ENCODE measurements around the gene UBASH3A. TPM values are rescaled to one million over a fixed set of nuclear protein-coding genes. Genes with fewer than 3 reads are reported as not detected.
A peak's percentile ranks its signal among the peaks of the same experiment; 100 is the strongest.

Gene UBASH3A
- total RNA-seq, 2 experiments from 2014 or later: 38.9 to 41.1 TPM

DNA sequence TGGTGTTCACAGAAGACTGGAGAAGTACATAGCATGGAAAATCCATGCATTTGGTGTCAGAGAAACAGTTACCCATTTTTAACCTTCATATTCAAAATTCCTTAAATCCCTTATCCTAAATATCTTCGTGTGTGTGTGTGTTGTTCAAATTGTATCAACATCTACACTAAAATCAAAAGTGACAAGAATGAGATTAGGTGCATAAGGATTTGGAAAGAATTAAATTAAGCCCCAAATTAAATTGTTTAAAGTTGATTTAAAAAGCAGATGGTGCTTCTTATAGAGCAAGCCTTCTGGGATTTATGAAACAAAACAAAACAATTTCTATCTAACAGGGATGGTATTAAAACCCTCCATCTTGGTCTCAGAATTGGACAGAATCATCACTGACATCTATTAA, 87.6 kb downstream of the UBASH3A start:
- Mint-ChIP-seq H3K27ac (no peak overlapping the region), H3K4me3 (no peak overlapping the region), H3K9me3 (no peaks in the 10 kb centered on the region), H3K27me3 (no peaks in the 10 kb centered on the region), H3K36me3 (no peaks in the 10 kb centered on the region), H3K4me1 (peaks cover 7% of the 10 kb centered on the region)
- no peak for DNase-seq

DNA sequence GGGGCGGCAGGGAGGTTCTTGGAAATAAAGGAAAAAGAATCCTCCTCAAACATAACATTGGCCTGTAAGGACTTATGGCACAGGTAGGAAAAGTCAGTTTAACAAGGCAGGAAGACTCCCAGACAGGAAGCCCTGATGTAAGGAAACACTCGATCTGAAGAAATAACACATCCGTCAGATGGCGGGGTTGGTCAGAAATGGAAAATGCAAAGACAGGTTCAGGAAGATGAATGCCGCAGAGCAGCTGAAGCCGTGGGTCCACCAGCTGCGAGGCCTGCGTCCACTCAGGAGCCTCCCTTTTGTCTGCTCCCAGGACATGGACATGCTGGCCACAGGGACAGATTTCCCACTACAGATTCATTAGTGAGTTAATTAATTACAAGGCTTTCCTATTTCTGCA, 88.5 kb downstream of the UBASH3A start:
- H3K36me3 Mint-ChIP-seq: no peaks in the 10 kb centered on the region
- no peak overlapping the region for H3K27ac Mint-ChIP-seq
- H3K27me3 Mint-ChIP-seq: no peaks in the 10 kb centered on the region
- peaks cover 13% of the 10 kb centered on the region for H3K4me1 Mint-ChIP-seq
- DNase-seq: no peak
- no peak overlapping the region for H3K4me3 Mint-ChIP-seq
- no peaks in the 10 kb centered on the region for H3K9me3 Mint-ChIP-seq

DNA sequence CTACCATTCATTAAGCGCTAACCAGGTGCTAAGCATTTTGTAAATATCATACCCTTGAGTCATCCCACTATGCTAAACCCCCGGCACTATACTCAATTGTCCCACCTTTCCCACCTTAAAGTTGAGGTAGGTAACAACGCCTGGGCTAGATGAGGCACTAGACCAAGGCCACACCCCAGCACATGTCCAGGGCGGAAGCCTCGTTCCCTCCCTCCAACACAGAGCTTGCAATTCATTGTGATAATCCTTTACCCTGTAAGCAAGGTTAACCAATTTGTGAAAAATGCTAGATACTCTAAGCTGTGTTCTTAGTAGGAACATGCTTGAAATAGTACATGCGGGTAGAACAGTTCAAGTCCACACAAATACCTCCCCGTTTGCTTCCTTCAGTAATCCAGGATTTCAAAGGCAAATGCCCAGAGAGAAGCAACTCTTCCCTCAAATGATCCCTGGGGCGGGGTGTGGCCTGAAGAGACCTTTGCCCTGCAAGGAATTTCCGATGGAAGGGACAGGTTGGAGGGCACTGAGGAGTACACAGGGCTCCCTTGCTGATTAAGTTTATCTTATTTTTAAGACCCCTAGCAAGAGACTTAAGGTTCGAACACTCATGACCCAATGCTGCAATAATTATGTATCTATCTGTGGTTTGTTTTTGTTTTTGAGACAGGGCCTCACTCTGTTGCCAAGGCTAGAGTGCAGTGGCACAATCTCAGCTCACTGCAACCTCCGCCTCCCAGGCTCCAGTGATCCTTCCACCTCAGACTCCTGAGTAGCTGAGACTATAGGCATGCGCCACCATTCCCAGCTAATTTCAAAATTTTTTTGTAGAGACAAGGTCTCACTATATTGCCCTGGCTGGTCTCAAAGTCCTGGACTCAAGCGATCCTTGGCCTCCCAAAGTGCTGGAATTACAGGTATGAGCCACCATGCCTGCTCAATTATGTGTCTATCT, 89.7 kb downstream of the UBASH3A start:
- no peaks in the 10 kb centered on the region for H3K9me3 Mint-ChIP-seq
- no peak for DNase-seq
- no peaks in the 10 kb centered on the region for H3K27me3 Mint-ChIP-seq
- H3K4me1 Mint-ChIP-seq: peaks cover 14% of the 10 kb centered on the region
- H3K27ac Mint-ChIP-seq: no peak overlapping the region
- H3K4me3 Mint-ChIP-seq: no peak overlapping the region
- H3K36me3 Mint-ChIP-seq: no peaks in the 10 kb centered on the region

DNA sequence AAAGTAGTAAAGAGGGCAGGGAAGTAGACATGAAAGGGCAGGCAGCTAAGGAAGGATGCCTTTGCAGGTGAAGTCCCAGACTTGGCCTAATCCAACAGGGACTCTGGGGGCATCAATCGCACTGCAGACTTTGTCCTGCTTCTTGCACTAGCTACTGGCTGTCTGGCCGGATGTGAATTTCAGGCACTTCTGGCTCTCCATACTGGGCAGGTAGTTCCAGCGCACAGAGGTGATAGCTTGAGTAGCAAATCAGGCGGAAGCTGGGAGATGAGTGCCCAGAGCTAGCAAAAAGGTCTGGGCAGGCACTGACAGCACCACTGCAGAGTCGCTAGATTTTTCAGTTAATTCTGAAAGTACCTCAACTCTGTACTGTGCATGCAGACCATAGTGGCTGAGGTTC, 91.3 kb downstream of the UBASH3A start:
- no peak for DNase-seq
- no peaks in the 10 kb centered on the region for H3K9me3 Mint-ChIP-seq
- peaks cover 14% of the 10 kb centered on the region for H3K4me1 Mint-ChIP-seq
- no peaks in the 10 kb centered on the region for H3K27me3 Mint-ChIP-seq
- H3K36me3 Mint-ChIP-seq: no peaks in the 10 kb centered on the region
- H3K27ac Mint-ChIP-seq: no peak overlapping the region
- no peak overlapping the region for H3K4me3 Mint-ChIP-seq

DNA sequence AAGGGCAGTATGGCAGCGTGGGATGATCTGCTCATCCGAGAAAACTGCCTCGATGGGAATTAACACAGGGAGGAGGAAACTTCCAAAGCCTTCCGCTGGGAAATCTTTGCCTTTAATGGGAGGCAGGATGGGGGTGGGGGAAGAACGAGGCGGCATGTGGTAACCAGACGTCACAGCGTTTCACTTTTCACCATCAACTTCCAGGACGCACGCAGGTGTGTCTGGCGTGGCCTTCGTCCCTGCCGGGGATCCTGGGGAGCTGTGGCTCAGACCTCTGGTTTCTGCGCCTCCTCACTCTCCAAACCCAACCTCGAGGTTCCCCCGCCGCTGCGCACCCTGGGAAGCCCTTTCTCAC, 92.0 kb downstream of the UBASH3A start:
- Mint-ChIP-seq H3K4me1 (peaks cover 14% of the 10 kb centered on the region), H3K27me3 (no peaks in the 10 kb centered on the region), H3K4me3 (peak overlapping the region; percentile 86), H3K9me3 (no peaks in the 10 kb centered on the region), H3K36me3 (no peaks in the 10 kb centered on the region), H3K27ac (peak overlapping the region; percentile 68)
- DNase-seq: no peak

DNA sequence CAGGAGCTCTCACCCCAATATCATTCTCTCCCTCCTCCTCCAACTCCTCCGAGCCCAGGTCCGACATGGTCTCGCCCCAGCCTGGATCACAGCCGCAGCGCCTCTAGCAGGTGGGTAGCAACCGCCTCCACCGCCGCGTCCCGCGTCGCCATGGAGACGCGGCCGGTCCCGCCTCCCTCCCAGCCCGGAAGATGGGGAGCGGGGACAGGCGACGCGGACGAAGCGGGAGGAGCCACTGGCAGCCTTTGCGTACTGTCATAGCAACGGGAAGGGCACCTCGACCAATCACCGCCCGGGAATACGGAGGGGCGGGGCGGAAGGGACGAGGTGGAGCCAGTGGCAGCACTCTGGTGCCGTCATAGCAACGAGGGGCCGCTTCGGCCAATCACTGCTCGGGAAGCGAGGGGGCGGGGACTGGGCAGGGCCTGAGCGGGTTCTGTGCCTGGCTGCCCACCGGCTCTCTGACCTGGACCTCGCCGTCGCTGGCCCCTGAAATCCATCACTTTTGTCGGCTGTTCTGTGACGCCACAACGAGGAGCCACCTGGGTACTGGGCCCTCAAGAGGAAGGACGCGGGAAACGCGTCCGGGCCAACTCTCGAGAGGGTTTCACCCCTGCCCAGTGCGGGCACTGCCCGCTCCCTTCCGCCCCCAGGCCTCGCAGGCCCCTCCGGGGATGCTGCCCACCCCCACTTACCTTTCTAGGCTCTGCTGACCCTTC, 92.6 kb downstream of the UBASH3A start, which contains the start of gene RSPH1:
Gene RSPH1, minus strand, starts transcription at position 105 of the 719 bp plus-strand sequence. Its CDS starts 38 bp downstream, at position 67.
- H3K27ac Mint-ChIP-seq: peak within 1 kb of the TSS; percentile 68
- H3K27me3 Mint-ChIP-seq: no peaks in the 10 kb centered on the region
- no peaks in the 10 kb centered on the region for H3K36me3 Mint-ChIP-seq

DNA sequence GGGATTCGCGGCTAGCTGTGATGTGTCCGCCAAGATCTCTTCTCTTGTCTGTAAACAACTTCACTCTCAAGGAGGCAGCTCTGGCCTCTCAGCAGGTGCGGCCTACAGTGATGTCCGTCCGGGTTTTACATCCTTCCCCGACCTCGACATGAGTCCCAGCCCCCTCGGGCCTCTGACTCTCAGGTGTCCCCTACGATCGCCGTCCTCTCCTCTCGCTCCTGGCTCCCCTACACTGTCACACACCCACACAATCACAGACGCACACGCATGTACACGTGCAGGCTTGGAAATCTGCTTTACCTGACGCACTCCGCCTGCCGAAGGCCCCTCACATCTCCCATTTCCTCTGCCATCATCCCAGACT, 93.1 kb downstream of the UBASH3A start:
- DNase-seq: no peak
- no peaks in the 10 kb centered on the region for H3K36me3 Mint-ChIP-seq
- peak overlapping the region; percentile 42 for H3K27ac Mint-ChIP-seq
- peak overlapping the region; percentile 86 for H3K4me3 Mint-ChIP-seq
- H3K4me1 Mint-ChIP-seq: peaks cover 14% of the 10 kb centered on the region
- no peaks in the 10 kb centered on the region for H3K9me3 Mint-ChIP-seq
- H3K27me3 Mint-ChIP-seq: no peaks in the 10 kb centered on the region

More for the DNA sequence above, 92.6 kb downstream of the UBASH3A start, which contains the start of gene RSPH1:
- peak; percentile 100 for DNase-seq
- Mint-ChIP-seq H3K9me3 (no peaks in the 10 kb centered on the region), H3K4me3 (peak within 1 kb of the TSS; percentile 86), H3K4me1 (peaks cover 14% of the 10 kb centered on the region)

Other genes starting within 250 kb of the UBASH3A start
- gene ABCG1, start 184.8 kb upstream of the UBASH3A start, total RNA-seq: 10 to 100 TPM in 1 of 2 experiments, 1 to 10 TPM in 1; 9.8 to 11.1 TPM
- not detected for gene TFF3, start 88.5 kb upstream of the UBASH3A start, total RNA-seq
- gene TFF2, start 52.9 kb upstream of the UBASH3A start, total RNA-seq: not detected
- not detected for gene TFF1, start 37.4 kb upstream of the UBASH3A start, total RNA-seq
- 10 to 100 TPM; 49.1 to 50.7 TPM for gene TMPRSS3, start 7.8 kb upstream of the UBASH3A start, total RNA-seq
- under 1 TPM in 1 of 2 experiments, not detected in 1; 0.32 TPM for gene RSPH1, start 92.3 kb downstream of the UBASH3A start, total RNA-seq
- 10 to 100 TPM; 15.7 to 17.5 TPM for gene SLC37A1, start 110.0 kb downstream of the UBASH3A start, total RNA-seq
- 1 to 10 TPM; 6.5 to 7.7 TPM for gene PDE9A, start 249.7 kb downstream of the UBASH3A start, total RNA-seq